ENCODE data around the gene TRAPPC12. TPM values are rescaled to one million over a fixed set of nuclear protein-coding genes. Genes with fewer than 3 reads are reported as not detected.

The TRAPPC12 gene
- total RNA-seq, 2 experiments from 2014 or later: 49.8 to 64.0 TPM

- Histone ChIP-seq H3K27me3 (ENCODE audit: control insufficient read depth in 1 of 2, insufficient read depth in 2 of 2, low read length in 2 of 2) (no peaks in the 10 kb centered on the region), H3K4me3 (ENCODE audit: low read length) (no peak overlapping the region), H3K27ac (ENCODE audit: low read depth in 1 of 2, low read length in 2 of 2) (no peak overlapping the region), H3K9me3 (ENCODE audit: control insufficient read depth in 1 of 2, insufficient read depth in 1 of 2, low read length in 2 of 2) (no peaks in the 10 kb centered on the region), H3K4me1 (ENCODE audit: insufficient read depth, low read length) (no peaks in the 10 kb centered on the region), H3K36me3 (ENCODE audit: insufficient read depth, low read length) (peaks cover 86% of the 10 kb centered on the region)
- no peaks in the 10 kb centered on the region for H3K27me3 Mint-ChIP-seq
- H3K9me3 Mint-ChIP-seq: no peaks in the 10 kb centered on the region
- no peak for ATAC-seq (ENCODE audit: poor library complexity)
- TF ChIP-seq CTCF (IDR thresholded peaks at IDR 0.05): no peak
- peaks cover 95% of the 10 kb centered on the region for H3K36me3 Mint-ChIP-seq (ENCODE audit: low read depth)
- POLR2A ChIA-PET: no interaction called here
- no peak for DNase-seq
- intact Hi-C loops (cut with DNase I, micrococcal nuclease): no loop called here
- no peak overlapping the region for H3K27ac Mint-ChIP-seq
- H3K4me1 Mint-ChIP-seq (ENCODE audit: low read depth): no peaks in the 10 kb centered on the region
- CTCF ChIA-PET: no interaction called here
- H3K4me3 Mint-ChIP-seq: no peak overlapping the region
These were observed 88.9 kb downstream of the TRAPPC12 start for GRCh38 chr2:3468296-3468988.

GRCh38 chr2:3469486-3469885 lies 90.0 kb downstream of the TRAPPC12 start:
- intact Hi-C loops (cut with DNase I, micrococcal nuclease): no loop called here
- H3K36me3 Mint-ChIP-seq (ENCODE audit: low read depth): peaks cover 98% of the 10 kb centered on the region

GRCh38 chr2:3470166-3470651 lies 90.7 kb downstream of the TRAPPC12 start:
- Histone ChIP-seq H3K4me3 (ENCODE audit: low read length) (no peak overlapping the region), H3K9me3 (ENCODE audit: control insufficient read depth in 1 of 2, insufficient read depth in 1 of 2, low read length in 2 of 2) (no peaks in the 10 kb centered on the region), H3K36me3 (ENCODE audit: insufficient read depth, low read length) (peaks cover 77% of the 10 kb centered on the region), H3K27me3 (ENCODE audit: control insufficient read depth in 1 of 2, insufficient read depth in 2 of 2, low read length in 2 of 2) (no peaks in the 10 kb centered on the region), H3K4me1 (ENCODE audit: insufficient read depth, low read length) (no peaks in the 10 kb centered on the region), H3K27ac (ENCODE audit: low read depth in 1 of 2, low read length in 2 of 2) (no peak overlapping the region)
- no peak for DNase-seq
- Mint-ChIP-seq H3K4me1 (ENCODE audit: low read depth) (no peaks in the 10 kb centered on the region), H3K9me3 (no peaks in the 10 kb centered on the region), H3K4me3 (no peak overlapping the region), H3K27me3 (no peaks in the 10 kb centered on the region), H3K27ac (no peak overlapping the region), H3K36me3 (ENCODE audit: low read depth) (peaks cover 98% of the 10 kb centered on the region)
- CTCF ChIA-PET: no interaction called here
- intact Hi-C loops (cut with DNase I, micrococcal nuclease): no loop called here
- POLR2A ChIA-PET: no interaction called here
- no peak for TF ChIP-seq CTCF (IDR thresholded peaks at IDR 0.05)
- no peak for ATAC-seq (ENCODE audit: poor library complexity)

More at GRCh38 chr2:3469486-3469885, 90.0 kb downstream of the TRAPPC12 start:
- Histone ChIP-seq H3K36me3 (ENCODE audit: insufficient read depth, low read length) (peaks cover 84% of the 10 kb centered on the region), H3K4me1 (ENCODE audit: insufficient read depth, low read length) (no peaks in the 10 kb centered on the region), H3K27ac (ENCODE audit: low read depth in 1 of 2, low read length in 2 of 2) (no peak overlapping the region), H3K27me3 (ENCODE audit: control insufficient read depth in 1 of 2, insufficient read depth in 2 of 2, low read length in 2 of 2) (no peaks in the 10 kb centered on the region), H3K4me3 (ENCODE audit: low read length) (no peak overlapping the region), H3K9me3 (ENCODE audit: control insufficient read depth in 1 of 2, insufficient read depth in 1 of 2, low read length in 2 of 2) (no peaks in the 10 kb centered on the region)
- POLR2A ChIA-PET: no interaction called here
- CTCF ChIA-PET: no interaction called here
- DNase-seq: no peak
- H3K27me3 Mint-ChIP-seq: no peaks in the 10 kb centered on the region
- ATAC-seq (ENCODE audit: poor library complexity): no peak
- H3K9me3 Mint-ChIP-seq: no peaks in the 10 kb centered on the region
- TF ChIP-seq CTCF (IDR thresholded peaks at IDR 0.05): no peak
- H3K4me3 Mint-ChIP-seq: no peak overlapping the region
- H3K27ac Mint-ChIP-seq: no peak overlapping the region
- no peaks in the 10 kb centered on the region for H3K4me1 Mint-ChIP-seq (ENCODE audit: low read depth)

All from CD4-positive, alpha-beta T cell (primary cell).